Vagina (tissue), 2 donors: Measurements from ENCODE around the gene TAX1BP1.
"Not testable (repeated sequence)": the region's sequence is repeated elsewhere in the genome, so short reads cannot be mapped to it uniquely, and the experiment has no call there.

Experiments used
- CTCF ChIP-seq, 3 experiments: fragments of 450-650 bp in 2 of 3; fragments of 200-600 bp in 1 of 3; sonication (generic) in 1 of 3; IDR thresholded peaks; one replicate each; pipeline ENCODE4 v1.5.1; 2017 to 2019; ENCODE audit warnings: antibody characterized with exemption in 3 of 3, mild to moderate bottlenecking in 2 of 3, moderate library complexity in 2 of 3
- POLR2A ChIP-seq, 2 donors: fragments of 450-650 bp; IDR thresholded peaks; one replicate each; pipeline ENCODE4 v1.6.1; 2017; ENCODE audit warnings: antibody characterized with exemption in 2 of 2, mild to moderate bottlenecking in 2 of 2, moderate library complexity in 2 of 2
- POLR2AphosphoS5 ChIP-seq, 2 donors: sonication (generic); formaldehyde crosslinking; IDR thresholded peaks; one replicate each; pipeline ENCODE4 v1.9.0; 2017; ENCODE audit warnings: antibody characterized with exemption in 2 of 2, mild to moderate bottlenecking in 2 of 2, low read depth in 1 of 2; ENCODE audit not compliant: insufficient read depth in 1 of 2

GRCh38 chr7:27856703-27857485 lies 116.9 kb downstream of the TAX1BP1 start:
- TF ChIP-seq CTCF (IDR thresholded peaks at IDR 0.05); POLR2AphosphoS5 (IDR thresholded peaks at IDR 0.05; ENCODE audit: insufficient read depth in 1 of 2, low read depth in 1 of 2); POLR2A (IDR thresholded peaks at IDR 0.05): not testable (repeated sequence)
